Erythroblast (primary cell): ENCODE results near the gene ZFAND6.

ENCODE experiments used
- GATA1 ChIP-seq: IDR thresholded peaks from 2 replicates; pipeline ENCODE4 v1.6.1; 2011; ENCODE audit warnings: low read depth, mild to moderate bottlenecking, control low read depth, low read length, moderate library complexity
- POLR2A ChIP-seq: IDR thresholded peaks from 2 replicates; pipeline ENCODE4 v1.6.1; 2011; ENCODE audit warnings: mild to moderate bottlenecking, low read length

DNA sequence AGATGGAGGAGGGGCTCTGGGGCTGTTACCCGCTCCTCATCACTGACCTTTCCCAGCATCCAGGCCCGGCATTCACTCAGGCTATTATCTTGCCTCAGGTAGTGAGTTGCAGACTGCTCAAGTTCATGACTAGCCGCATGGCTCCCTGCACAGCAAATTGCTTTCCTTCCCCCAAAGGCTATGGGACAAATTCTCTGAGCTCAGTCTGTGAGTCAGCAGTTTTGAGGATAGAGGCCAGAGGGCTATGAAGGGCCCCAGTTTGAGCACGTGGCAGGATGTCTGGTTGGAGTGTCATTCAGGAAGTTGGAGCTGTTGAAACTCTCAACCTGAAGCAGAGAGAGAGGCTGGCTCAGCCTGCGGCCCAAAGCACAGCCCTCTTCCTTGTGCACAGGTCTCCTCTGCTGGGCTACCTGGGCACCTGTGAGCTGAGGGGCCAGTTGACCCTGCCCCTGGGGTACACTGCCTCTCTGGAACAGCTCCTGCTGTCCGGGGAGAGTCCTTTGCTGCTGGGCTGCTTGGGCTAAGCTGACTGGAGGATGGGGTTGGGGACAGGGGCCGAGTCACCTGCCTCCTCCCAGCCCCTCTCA lies 101.2 kb downstream of the ZFAND6 start:
- TF ChIP-seq POLR2A (peak; percentile 41), GATA1 (no peak)
